ENCODE data around the gene USP40. TPM values are rescaled to one million over a fixed set of nuclear protein-coding genes. Genes with fewer than 3 reads are reported as not detected.

USP40 gene
- total and polyA plus RNA-seq, 5 donors from 2014 or later: 2.7 to 17.2 (median 5.4) TPM

- H3K9me3 Mint-ChIP-seq: no peaks in the 10 kb centered on the region
- no peaks in the 10 kb centered on the region for H3K4me1 Mint-ChIP-seq
- Histone ChIP-seq H3K27me3 (ENCODE audit: control insufficient read depth, insufficient read depth, low read length) (no peaks in the 10 kb centered on the region), H3K4me1 (ENCODE audit: control insufficient read depth, insufficient read depth, low read length, poor library complexity, severe bottlenecking) (no peaks in the 10 kb centered on the region), H3K9me3 (ENCODE audit: control insufficient read depth in 2 of 2, low read length in 2 of 2) (no peaks in the 10 kb centered on the region), H3K36me3 (ENCODE audit: control insufficient read depth, insufficient read depth, low read length) (peaks cover 11% of the 10 kb centered on the region), H3K4me3 (ENCODE audit: low read depth, low read length) (no peak overlapping the region), H3K27ac (ENCODE audit: insufficient read depth, low read length, poor library complexity, severe bottlenecking) (no peak overlapping the region)
- no peak overlapping the region for H3K27ac Mint-ChIP-seq
- DNase-seq: no peak
- no peak for ATAC-seq (ENCODE audit: low read depth in 2 of 2)
- H3K4me3 Mint-ChIP-seq: no peak overlapping the region
- H3K36me3 Mint-ChIP-seq: peaks cover 28% of the 10 kb centered on the region
- H3K27me3 Mint-ChIP-seq: no peaks in the 10 kb centered on the region
These were observed 33.6 kb downstream of the USP40 start for GRCh38 chr2:233532971-233533370.

GRCh38 chr2:233531955-233532354 lies 34.6 kb downstream of the USP40 start:
- H3K27ac ChIP-seq (ENCODE audit: insufficient read depth, low read length, poor library complexity, severe bottlenecking): no peak overlapping the region
- Mint-ChIP-seq H3K4me1 (no peaks in the 10 kb centered on the region), H3K4me3 (no peak overlapping the region), H3K27me3 (no peaks in the 10 kb centered on the region), H3K36me3 (peaks cover 24% of the 10 kb centered on the region), H3K9me3 (no peaks in the 10 kb centered on the region), H3K27ac (no peak overlapping the region)
- peaks cover 11% of the 10 kb centered on the region for H3K36me3 ChIP-seq (ENCODE audit: control insufficient read depth, insufficient read depth, low read length)
- H3K9me3 ChIP-seq (ENCODE audit: control insufficient read depth in 2 of 2, low read length in 2 of 2): no peaks in the 10 kb centered on the region
- H3K4me3 ChIP-seq (ENCODE audit: low read depth, low read length): no peak overlapping the region
- DNase-seq (no peak), ATAC-seq (ENCODE audit: low read depth in 2 of 2) (no peak)
- no peaks in the 10 kb centered on the region for H3K27me3 ChIP-seq (ENCODE audit: control insufficient read depth, insufficient read depth, low read length)
- no peaks in the 10 kb centered on the region for H3K4me1 ChIP-seq (ENCODE audit: control insufficient read depth, insufficient read depth, low read length, poor library complexity, severe bottlenecking)

GRCh38 chr2:233530381-233530780 lies 36.2 kb downstream of the USP40 start:
- peaks cover 27% of the 10 kb centered on the region for H3K36me3 Mint-ChIP-seq
- no peaks in the 10 kb centered on the region for H3K4me1 Mint-ChIP-seq
- H3K9me3 Mint-ChIP-seq: no peaks in the 10 kb centered on the region
- DNase-seq (no peak), ATAC-seq (ENCODE audit: low read depth in 2 of 2) (no peak)
- Histone ChIP-seq H3K27me3 (ENCODE audit: control insufficient read depth, insufficient read depth, low read length) (no peaks in the 10 kb centered on the region), H3K4me3 (ENCODE audit: low read depth, low read length) (no peak overlapping the region), H3K27ac (ENCODE audit: insufficient read depth, low read length, poor library complexity, severe bottlenecking) (no peak overlapping the region), H3K4me1 (ENCODE audit: control insufficient read depth, insufficient read depth, low read length, poor library complexity, severe bottlenecking) (no peaks in the 10 kb centered on the region), H3K36me3 (ENCODE audit: control insufficient read depth, insufficient read depth, low read length) (peaks cover 11% of the 10 kb centered on the region), H3K9me3 (ENCODE audit: control insufficient read depth in 2 of 2, low read length in 2 of 2) (no peaks in the 10 kb centered on the region)
- H3K4me3 Mint-ChIP-seq: no peak overlapping the region
- no peak overlapping the region for H3K27ac Mint-ChIP-seq
- no peaks in the 10 kb centered on the region for H3K27me3 Mint-ChIP-seq

- H3K27me3 Mint-ChIP-seq: no peaks in the 10 kb centered on the region
- Histone ChIP-seq H3K27ac (ENCODE audit: insufficient read depth, low read length, poor library complexity, severe bottlenecking) (no peak overlapping the region), H3K4me3 (ENCODE audit: low read depth, low read length) (no peak overlapping the region), H3K36me3 (ENCODE audit: control insufficient read depth, insufficient read depth, low read length) (peaks cover 8% of the 10 kb centered on the region), H3K4me1 (ENCODE audit: control insufficient read depth, insufficient read depth, low read length, poor library complexity, severe bottlenecking) (no peaks in the 10 kb centered on the region), H3K9me3 (ENCODE audit: control insufficient read depth in 2 of 2, low read length in 2 of 2) (no peaks in the 10 kb centered on the region), H3K27me3 (ENCODE audit: control insufficient read depth, insufficient read depth, low read length) (no peaks in the 10 kb centered on the region)
- H3K27ac Mint-ChIP-seq: peak overlapping the region in 1 of 3 donors; percentile 31
- ATAC-seq (ENCODE audit: low read depth in 2 of 2) (no peak), DNase-seq (no peak)
- no peak overlapping the region for H3K4me3 Mint-ChIP-seq
- no peaks in the 10 kb centered on the region for H3K4me1 Mint-ChIP-seq
- peaks cover 23% of the 10 kb centered on the region for H3K36me3 Mint-ChIP-seq
- H3K9me3 Mint-ChIP-seq: no peaks in the 10 kb centered on the region
These were observed 38.4 kb downstream of the USP40 start for GRCh38 chr2:233528182-233528581.

GRCh38 chr2:233525791-233526190 lies 40.8 kb downstream of the USP40 start:
- no peaks in the 10 kb centered on the region for H3K9me3 ChIP-seq (ENCODE audit: control insufficient read depth in 2 of 2, low read length in 2 of 2)
- no peaks in the 10 kb centered on the region for H3K4me1 ChIP-seq (ENCODE audit: control insufficient read depth, insufficient read depth, low read length, poor library complexity, severe bottlenecking)
- H3K36me3 ChIP-seq (ENCODE audit: control insufficient read depth, insufficient read depth, low read length): no peaks in the 10 kb centered on the region
- DNase-seq: no peak
- peaks cover 29% of the 10 kb centered on the region for H3K36me3 Mint-ChIP-seq
- ATAC-seq (ENCODE audit: low read depth in 2 of 2): no peak
- H3K27me3 Mint-ChIP-seq: no peaks in the 10 kb centered on the region
- H3K4me3 Mint-ChIP-seq: no peak overlapping the region
- no peak overlapping the region for H3K27ac ChIP-seq (ENCODE audit: insufficient read depth, low read length, poor library complexity, severe bottlenecking)
- no peaks in the 10 kb centered on the region for H3K9me3 Mint-ChIP-seq
- H3K4me3 ChIP-seq (ENCODE audit: low read depth, low read length): no peak overlapping the region
- H3K27me3 ChIP-seq (ENCODE audit: control insufficient read depth, insufficient read depth, low read length): no peaks in the 10 kb centered on the region
- H3K4me1 Mint-ChIP-seq: no peaks in the 10 kb centered on the region
- H3K27ac Mint-ChIP-seq: peak overlapping the region in 1 of 3 donors; percentile 49

GRCh38 chr2:233519787-233520611 lies 46.6 kb downstream of the USP40 start:
- Mint-ChIP-seq H3K27ac (no peak overlapping the region), H3K36me3 (peaks cover 28% of the 10 kb centered on the region)
- ATAC-seq (ENCODE audit: low read depth in 2 of 2): no peak

GRCh38 chr2:233513953-233514655 lies 52.5 kb downstream of the USP40 start:
- no peaks in the 10 kb centered on the region for H3K27me3 ChIP-seq (ENCODE audit: control insufficient read depth, insufficient read depth, low read length)
- no peaks in the 10 kb centered on the region for H3K9me3 ChIP-seq (ENCODE audit: control insufficient read depth in 2 of 2, low read length in 2 of 2)
- Mint-ChIP-seq H3K27me3 (no peaks in the 10 kb centered on the region), H3K36me3 (peaks cover 30% of the 10 kb centered on the region), H3K9me3 (peaks cover 0 to 5% (median 0%) of the 10 kb centered on the region in 7 donors), H3K27ac (peak overlapping the region in 1 of 3 donors; percentile 48), H3K4me3 (no peak overlapping the region), H3K4me1 (peaks cover 0 to 4% (median 0%) of the 10 kb centered on the region in 4 donors)
- no peaks in the 10 kb centered on the region for H3K4me1 ChIP-seq (ENCODE audit: control insufficient read depth, insufficient read depth, low read length, poor library complexity, severe bottlenecking)
- peaks cover 2% of the 10 kb centered on the region for H3K36me3 ChIP-seq (ENCODE audit: control insufficient read depth, insufficient read depth, low read length)
- ATAC-seq (ENCODE audit: low read depth in 2 of 2) (no peak), DNase-seq (no peak)
- H3K4me3 ChIP-seq (ENCODE audit: low read depth, low read length): no peak overlapping the region
- no peak overlapping the region for H3K27ac ChIP-seq (ENCODE audit: insufficient read depth, low read length, poor library complexity, severe bottlenecking)

More at GRCh38 chr2:233519787-233520611, 46.6 kb downstream of the USP40 start:
- H3K4me3 ChIP-seq (ENCODE audit: low read depth, low read length): no peak overlapping the region
- no peaks in the 10 kb centered on the region for H3K9me3 ChIP-seq (ENCODE audit: control insufficient read depth in 2 of 2, low read length in 2 of 2)
- no peak for DNase-seq
- no peaks in the 10 kb centered on the region for H3K27me3 ChIP-seq (ENCODE audit: control insufficient read depth, insufficient read depth, low read length)
- H3K36me3 ChIP-seq (ENCODE audit: control insufficient read depth, insufficient read depth, low read length): peaks cover 2% of the 10 kb centered on the region
- H3K4me3 Mint-ChIP-seq: no peak overlapping the region
- H3K4me1 Mint-ChIP-seq: no peaks in the 10 kb centered on the region
- H3K9me3 Mint-ChIP-seq: no peaks in the 10 kb centered on the region
- no peaks in the 10 kb centered on the region for H3K27me3 Mint-ChIP-seq
- no peaks in the 10 kb centered on the region for H3K4me1 ChIP-seq (ENCODE audit: control insufficient read depth, insufficient read depth, low read length, poor library complexity, severe bottlenecking)
- H3K27ac ChIP-seq (ENCODE audit: insufficient read depth, low read length, poor library complexity, severe bottlenecking): no peak overlapping the region

All from CD4-positive, CD25-positive, alpha-beta regulatory T cell (primary cell).